HG03175 (cell line): ENCODE measurements around the gene TLE3.
"Not testable (repeated sequence)": the region's sequence is repeated elsewhere in the genome, so short reads cannot be mapped to it uniquely, and the experiment has no call there.

Experiments
- ATAC-seq: cut with Tn5 transposase; IDR thresholded peaks from one replicate; pipeline ENCODE4 v1.9.1; 2021; ENCODE audit warnings: mild to moderate bottlenecking, moderate library complexity; ENCODE audit not compliant: unreplicated experiment

Gene TLE3

DNA sequence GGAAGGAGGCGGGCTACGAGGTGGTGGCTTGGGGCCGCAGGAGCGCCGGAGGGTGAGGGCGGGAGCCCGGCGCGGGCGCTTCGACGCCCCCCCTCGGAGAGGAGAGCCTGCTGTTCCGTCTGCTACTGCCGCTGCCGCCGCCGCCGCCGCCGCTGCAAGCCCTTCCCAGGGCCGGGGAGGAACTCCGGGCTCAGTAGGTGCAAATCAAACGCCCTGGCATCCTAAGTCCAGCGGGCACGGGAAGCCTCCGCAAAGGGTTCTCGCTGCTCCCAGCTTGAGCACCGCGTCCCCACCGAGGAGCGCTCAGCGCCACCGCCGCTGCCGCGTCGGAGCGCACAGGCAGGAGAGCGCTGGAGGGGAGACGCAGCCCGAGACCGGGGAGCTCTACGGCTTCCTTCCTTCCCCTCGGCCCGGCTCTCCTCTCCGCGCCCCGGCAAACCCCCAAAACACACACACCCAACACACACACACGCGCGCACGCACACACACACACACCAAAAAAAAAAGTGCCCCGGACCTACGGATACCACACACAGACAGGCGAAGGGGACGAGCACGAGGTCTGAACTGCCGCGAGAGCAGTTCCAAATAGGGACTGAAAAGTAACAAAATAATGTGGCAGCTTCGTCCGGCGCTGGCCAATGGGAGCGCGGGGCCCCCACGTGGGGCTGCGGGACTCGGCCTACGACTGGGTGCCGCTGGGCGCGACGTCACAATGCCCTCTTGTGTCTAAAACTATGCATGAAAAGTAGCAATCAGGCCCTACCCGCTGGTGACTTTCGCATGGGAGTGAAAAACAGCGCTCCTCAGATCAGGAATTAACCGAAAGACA is at the start of gene TLE3:
TLE3 (minus strand) TSS at position 597 of the 832 bp plus-strand sequence. CDS start 1,119 bp downstream, outside the sequence.
- peak; percentile 65 for ATAC-seq

DNA sequence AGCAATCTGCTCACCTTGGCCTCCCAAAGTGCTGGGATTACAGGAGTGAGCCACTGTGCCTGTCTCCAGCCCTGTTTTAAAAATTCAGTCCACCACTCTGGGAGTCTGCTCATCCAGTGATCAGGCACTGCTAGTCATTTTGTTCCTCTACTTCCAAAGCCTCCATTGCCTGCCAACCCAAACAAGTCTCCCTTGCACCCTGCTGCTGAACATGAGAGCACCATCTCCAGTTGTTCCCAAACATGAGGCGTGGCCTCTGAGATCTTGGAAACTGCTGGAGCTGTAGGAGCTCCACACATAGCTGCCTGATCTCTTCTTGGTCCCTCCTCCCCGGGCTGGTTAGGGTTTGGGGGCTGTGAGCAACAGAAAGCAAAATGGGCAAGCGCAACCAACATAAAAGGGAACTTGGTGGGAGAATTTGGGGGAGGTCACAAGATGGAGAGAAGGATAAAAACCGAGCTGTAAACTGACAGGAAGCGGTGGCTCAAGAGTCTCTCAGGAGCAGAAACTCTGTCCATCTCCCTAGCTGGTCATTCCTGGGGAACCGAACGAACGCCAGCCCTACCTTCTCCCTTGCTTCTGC is 49.6 kb upstream of the TLE3 start:
- ATAC-seq: no peak

DNA sequence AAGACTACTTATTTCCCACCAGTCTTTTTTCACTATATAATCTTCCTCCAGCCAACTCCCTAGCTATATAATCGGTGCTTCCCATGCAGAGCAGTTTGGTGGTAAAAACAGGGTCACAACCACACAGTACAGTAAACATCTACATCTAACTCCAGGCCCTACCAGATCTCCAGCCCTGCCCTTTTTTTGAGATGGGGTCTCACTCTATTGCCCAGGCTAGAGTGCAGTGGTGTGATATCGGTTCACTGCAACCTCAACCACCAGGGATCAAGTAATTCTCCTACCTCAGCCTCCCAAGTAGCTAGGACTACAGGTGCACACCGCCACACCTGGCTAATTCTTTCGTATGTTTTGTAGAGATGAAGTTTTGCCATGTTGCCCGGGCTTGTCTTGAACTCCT is 49.1 kb upstream of the TLE3 start:
- no peak for ATAC-seq

DNA sequence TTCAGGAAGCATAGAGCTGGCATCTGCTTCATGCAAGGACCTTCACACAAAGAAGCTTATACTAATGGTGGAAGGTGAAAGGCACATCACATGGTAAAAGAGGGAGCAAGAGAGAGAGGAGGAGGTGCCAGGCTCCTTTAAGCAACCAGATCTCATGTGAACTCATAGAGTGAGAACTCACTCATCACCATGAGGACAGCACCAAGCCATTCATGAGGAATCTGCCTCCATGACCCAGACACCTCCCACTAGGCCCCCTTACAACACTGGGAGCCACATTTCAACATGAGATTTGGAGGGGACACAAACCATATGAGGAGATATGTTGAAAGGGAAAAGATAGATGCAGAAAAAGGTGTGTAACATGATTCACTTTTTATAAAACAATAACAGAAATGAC is 48.4 kb upstream of the TLE3 start:
- ATAC-seq: no peak

DNA sequence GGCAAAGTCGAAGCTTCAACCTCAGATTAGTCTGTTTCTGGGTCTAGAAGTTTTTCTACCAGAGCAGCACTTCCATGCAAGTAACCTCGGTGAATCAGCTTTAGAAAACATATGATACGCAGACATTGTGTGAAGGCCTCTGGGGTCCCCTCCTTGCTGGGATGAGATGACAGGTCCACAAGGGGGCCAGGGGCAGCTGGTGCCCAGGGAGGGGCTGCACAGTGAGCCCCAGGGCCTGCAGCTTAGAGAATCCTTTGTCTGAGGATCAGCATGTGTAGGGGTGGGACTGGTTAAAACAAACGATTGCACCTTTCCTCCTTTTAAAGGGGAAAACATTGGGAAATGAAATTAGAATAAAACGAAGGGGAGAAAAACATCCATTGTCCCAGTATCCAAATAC is 47.5 kb upstream of the TLE3 start:
- no peak for ATAC-seq

DNA sequence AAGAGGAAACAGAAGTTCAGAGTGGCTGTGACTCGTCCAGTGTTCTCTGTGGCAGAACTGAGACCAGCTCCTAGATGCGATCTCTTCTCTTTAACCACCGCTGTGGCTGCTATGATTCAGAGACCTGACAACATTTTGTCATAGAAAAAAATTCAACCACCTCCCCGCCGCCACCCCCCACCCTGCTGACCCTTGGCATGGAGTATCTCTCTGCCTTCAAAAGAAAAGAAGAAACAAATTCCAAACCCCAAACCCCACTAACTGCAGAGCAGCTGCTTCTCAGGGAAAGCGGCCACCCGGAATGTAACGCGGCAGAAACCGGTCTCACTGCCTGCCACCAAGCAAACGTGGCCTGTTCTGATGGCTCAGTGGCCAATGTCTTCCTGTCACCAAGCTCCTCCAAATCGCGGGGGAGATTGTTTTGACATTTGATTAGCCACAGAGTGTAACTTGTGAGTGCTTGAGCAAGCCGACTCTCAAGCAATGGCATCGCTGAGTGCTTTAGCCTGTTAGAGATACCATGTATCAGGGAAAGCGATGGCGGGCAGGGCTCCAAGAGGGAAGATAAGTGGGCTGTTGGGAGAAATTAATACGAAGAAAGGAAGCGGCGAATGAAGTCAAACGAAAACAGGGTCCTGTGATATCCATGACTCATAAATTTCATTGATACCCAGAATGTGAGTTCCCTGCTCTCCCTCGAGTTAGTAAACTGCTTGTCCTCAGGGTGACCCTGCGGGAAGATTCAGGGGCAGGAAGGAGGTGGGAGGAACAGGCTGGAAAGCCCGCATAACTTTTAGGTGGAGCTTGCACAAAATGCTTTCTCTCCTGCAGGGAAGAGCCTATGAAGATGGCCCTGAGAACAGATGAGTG is 44.8 kb upstream of the TLE3 start:
- ATAC-seq: no peak

DNA sequence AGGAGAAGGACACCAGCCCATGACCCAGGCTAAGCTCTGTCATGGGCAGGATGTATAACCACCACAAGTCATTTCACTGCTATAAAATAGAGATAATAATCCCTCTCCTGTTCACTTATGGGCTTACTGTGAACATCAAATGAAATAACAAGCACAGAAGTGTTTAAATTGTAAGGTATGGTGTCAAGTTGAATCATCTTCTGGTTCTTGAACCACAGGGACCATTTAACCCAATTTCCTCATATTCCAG is 44.3 kb upstream of the TLE3 start:
- no peak for ATAC-seq

DNA sequence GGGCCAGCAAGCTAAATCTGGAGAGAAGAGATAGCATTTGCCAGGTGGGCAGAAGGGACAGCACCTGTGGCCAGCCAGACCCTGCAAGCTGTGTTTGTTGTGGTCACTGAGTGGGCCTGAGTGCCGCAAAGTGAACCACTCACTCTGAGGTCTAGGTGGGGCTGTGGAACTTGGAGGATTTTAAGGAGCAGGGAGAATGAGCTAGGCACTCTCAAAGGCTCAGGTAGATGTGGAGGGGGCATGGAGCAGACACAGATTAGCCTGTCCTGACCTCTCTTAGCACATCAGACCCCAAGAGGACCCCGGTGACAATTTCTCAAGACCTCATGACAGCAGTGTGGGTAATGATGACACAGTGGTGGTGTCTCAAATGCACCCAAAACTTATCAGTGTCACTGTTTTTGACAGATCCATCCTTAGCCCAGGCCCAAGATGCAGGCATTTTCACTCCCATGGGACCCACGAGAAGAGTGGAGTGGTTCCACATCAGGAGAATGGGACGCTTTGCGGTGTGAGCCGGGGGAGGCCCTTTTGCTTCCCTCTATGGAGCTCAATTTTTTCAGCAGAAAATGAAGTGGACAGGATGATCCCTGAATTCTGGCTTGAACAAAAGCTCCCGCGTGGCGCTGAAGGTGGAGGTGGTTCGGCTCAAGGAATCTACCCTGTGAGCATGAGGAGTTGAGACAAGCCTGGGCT is 43.8 kb upstream of the TLE3 start:
- ATAC-seq: no peak

DNA sequence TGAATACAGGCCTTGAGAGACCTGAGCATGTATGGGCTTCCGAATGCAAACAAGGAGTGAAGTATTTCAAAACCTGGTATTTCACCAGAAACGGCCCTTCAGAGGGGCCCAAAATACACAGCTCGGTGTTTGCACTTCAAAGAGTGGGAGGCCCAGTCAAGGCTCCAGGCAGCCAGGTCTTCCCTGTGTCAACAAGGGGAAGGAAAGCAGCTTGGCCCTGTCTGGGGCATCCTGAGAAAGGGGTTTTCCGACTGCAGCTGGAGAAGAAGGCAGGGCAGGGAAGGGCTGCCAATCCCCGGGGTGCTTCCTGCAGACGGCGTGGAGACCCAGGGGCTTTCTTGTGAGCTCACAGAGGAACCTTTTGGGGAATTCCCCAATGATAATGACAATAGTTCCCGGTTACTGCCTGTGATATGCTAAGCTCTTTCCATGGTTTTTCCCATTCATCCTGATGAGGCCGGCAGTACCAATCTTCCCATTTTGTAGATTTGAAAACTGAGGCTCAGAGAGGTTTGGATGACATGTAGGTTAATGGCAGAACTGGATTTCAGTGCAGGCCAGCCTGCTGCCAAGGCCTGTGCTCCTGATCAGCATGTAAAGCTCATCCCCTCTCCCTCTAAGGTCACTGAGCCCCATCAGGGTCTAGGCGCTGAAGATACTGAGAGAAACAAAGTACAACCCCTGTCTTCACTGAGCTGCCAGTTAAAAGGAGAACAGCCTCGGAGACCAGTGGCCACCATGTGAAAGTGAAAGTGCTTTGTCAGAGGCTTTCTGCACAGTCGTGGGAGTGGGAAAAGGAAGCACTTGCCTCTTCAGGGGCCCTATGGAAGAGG is 43.0 kb upstream of the TLE3 start:
- ATAC-seq: no peak

DNA sequence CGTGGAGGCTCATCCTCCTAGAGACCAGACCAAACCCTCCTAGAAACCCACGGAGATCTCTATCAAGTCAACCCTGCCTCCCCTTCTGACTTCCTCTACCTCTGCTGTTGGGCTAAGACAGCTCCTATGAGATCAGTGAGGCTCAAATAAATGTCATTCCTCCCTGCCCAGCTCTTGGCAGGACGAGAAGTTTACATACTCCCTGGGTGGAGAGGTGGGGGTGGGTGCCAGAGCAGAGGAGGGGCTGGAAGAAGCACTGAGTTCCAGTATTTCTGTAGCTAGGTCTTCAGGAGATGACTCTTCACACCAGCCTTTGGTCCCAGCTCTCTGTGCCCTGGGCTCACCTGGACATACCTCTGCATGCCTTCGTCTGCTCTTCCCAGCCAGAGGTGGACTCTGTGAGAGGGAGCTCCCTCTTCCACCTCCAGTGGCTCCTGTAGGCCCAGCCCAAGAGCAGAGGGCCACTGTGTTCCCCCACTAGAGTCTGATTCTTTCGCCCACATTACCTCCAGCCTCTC is 42.4 kb upstream of the TLE3 start:
- ATAC-seq: no peak

DNA sequence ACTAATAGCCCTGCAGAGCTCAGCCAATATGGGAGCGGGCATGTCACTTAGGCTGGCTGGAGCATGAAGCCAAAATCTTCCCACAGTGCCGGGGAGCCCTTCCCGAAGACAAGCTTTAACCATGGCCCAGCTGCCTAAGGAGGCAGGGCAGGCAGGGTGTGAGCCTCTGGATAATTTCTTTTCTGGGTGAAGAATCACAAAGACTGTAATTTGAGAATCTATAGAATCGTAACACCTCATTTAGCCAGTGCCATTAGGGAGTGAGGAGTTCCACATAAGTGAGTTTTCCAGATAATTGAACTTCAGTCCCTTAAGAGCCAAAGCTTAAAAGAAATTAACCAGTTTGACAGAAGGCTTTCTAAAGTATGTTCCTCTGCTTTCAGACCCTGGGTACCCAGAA is 40.2 kb upstream of the TLE3 start:
- no peak for ATAC-seq

DNA sequence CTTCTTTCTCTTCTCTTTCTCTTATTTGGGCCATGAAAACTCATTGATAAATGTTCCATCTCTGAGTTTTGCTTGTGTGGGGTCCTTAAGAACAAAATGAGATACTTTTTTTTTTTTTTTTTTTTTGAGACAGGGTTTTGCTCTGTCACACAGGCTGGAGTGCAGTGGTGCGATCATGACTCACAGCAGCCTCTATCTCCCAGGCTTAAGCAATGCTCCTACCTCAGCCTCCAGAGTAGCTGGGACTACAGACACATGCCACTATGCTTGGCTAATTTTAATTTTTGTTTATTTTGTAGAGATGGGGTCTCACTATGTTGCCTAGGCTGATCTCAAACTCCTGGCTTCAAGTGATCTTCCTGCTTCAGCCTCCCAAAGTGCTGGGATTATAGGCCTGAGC is 39.3 kb upstream of the TLE3 start:
- not testable (repeated sequence) for ATAC-seq

DNA sequence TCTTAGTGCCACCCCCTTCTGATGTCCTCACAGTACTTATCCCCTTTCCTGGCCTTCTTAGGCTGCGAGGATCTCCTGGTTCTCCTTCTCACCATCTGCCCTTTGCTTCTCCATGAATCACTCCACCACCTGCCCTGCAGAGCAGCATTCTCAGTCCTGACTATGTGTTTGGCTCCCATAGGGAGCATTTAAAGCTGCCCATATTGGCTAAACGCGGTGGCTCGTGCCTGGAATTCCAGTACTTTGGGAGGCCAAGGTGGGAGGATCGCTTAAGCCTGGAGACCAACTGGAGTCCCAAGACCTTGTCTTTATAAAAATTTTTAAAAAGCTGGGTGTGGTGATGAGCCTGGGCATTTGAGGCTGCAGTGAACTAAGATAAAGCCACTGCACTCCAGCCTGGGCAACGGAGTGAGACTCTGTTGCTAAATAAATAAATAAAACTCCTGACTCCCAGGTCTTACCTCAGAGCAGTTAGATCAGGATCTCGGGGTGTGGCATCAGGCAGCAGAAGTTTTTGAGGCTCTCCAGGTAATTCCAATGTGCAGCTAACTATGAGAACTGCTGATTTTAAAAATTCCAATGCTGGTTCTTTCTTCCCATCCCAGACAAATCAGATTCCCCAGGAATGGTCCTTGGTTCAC is 36.2 kb upstream of the TLE3 start:
- no peak for ATAC-seq

DNA sequence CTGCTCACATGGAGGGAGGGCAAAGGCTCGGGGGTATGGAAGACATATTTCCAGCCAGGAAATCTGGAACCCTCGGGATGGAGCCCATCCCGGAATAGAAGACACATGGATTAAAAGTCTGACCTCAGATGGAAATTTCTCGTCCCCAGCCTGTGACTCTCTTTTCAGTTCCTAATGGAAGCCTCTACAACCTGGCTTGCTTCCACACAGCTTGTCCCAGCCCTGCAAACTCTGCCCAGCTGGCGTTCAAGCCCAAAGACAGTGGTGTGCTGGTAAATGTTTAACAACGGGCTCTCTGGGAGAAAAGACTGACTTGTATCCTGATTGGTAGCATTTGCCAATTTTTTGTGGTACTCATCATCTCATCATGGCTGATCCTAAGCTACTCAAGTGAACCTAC is 35.6 kb upstream of the TLE3 start:
- ATAC-seq: no peak

DNA sequence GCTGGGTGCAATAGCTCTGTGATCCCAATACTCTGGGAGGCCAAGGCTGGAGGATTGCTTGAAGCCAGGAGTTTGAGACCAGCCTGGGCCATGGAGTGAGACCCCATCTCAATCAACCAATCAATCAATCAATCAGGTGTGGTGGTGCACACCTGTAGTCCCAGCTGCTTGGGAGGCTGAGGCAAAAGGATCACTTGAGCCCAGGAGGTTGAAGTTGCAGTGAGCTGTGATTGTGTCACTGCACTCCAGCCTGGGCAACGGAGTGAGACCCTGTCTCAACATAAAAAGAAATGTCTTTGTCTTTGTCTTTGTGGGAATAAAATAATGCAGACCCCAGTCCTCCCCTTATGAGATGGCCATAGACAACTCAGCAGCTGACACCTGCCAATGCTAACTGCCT is 34.9 kb upstream of the TLE3 start:
- ATAC-seq: no peak

DNA sequence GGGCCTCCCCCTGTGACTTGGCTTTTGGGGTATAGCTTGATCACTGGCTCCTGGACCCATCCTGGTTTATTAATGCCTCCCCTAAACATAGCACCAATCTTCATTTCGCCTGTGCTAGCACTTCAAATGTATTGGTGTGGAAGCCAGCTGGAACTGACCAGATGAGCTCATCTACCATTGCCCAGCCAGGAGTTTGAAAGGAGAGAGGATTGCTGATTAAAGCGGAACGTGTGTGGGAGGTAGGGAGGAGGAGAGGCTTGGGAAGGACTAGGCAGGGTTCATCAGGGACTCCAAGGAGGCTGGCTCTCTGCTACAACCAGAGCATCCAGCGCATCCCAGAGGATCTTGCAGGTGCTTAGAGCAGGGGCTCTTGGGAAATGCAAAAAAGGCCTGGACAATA is 34.4 kb upstream of the TLE3 start:
- ATAC-seq: no peak

DNA sequence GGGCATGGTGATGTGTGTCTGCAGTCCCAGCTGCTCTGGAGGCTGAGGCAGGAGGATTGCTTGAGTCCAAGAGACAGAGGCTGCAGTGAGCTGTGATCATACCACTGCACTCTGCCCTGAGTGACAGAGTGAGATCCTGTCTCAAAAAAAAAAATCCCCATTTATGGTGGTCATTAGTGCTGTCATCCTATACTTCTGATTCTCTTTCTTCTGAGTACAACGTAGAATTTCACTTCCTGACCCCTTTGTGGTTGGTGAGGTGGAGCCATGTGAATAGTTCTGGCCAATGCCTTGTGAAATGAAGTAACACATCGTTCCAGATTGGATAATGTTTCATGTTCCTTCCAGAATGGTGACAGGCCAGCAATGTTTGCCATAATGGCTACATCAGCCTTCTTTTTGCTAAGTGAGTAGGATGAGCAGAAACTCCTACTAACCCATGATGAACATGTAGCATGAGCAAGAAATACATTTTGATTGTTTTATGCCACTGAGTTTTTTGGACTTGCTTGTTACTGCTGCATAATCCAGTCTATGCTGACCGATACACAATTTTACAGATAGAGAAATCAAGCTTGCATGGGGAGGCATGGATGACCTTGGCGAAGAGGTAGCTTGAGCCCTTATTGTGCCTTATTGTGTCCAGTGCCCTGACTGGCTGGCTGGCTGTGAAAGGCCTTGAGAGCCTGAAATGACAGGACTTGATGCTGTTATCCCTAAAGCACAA is 30.9 kb upstream of the TLE3 start:
- no peak for ATAC-seq

DNA sequence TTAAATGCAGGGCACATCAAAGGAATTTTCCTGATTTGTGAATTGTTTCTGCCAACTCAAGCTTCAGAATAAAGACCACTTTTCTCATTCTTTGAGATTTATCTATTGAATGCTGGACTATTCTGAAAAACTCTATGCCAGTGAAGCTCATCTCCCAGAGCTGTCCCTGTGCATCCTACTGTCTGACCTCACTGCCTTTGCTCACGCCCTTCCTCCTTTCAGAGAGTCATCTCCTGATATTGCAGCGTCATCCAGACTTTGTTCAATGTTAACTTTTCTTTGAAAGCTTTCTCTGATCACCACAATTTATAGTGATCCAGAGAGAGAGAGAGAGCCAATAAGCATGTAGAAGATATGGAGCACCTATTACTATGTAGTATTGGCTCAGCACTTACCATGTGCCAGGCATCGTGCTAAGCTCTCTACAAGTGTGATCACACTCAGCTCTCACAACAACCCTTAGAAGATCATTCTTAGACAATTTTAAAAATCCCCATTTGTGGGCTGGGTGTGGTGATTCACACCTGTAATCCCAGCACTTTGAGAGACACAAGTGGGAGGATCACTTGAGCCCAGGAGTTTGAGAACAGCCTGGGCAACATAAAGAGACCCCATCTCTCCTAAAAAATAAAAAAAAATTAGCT is 30.2 kb upstream of the TLE3 start:
- ATAC-seq: no peak

DNA sequence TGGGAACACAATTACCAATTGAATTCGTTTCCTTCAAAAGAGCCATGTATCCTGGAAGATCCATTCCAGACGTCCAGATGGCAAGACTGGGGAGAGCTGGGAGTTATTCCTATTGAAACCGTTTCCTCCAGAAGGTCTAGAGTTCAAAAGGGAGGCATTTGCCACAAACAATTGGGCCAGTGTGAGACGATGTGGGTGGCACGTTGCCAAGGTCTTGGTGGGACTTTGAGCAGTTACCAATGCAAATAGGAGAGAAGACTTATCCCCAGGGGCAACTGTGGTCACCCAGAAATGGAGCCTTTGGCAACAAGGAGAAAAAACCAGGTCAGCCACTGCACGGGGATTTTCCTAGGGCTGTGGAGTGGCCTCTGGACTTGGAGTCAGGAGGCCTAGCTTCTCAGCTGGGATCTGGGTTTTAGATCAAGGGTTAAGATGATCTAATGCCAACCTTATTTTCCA is 29.6 kb upstream of the TLE3 start:
- no peak for ATAC-seq
